OCI-LY7 (cell line): ENCODE results near the gene RASAL1. TPM values are rescaled to one million over a fixed set of nuclear protein-coding genes. Genes with fewer than 3 reads are reported as not detected.

Source experiments
- BruUV-seq: library from RNA; stranded (reverse); fragments of 400-500 nt; replicated peaks from 2 replicates; lab custom pipeline; 2021; lab: Mats Ljungman, UMichigan
- CTCF ChIA-PET: fragments of 300-600 bp; sonication (Branson Sonifier 250); formaldehyde crosslinking; loops from one replicate; lab custom pipeline; 2022; ENCODE audit warnings: antibody characterized with exemption; ENCODE audit not compliant: unreplicated experiment; lab: Charles Lee
- POLR2A ChIA-PET: fragments of 300-600 bp; sonication (Branson Sonifier 250); formaldehyde crosslinking; loops from one replicate; lab custom pipeline; 2022; ENCODE audit warnings: antibody characterized with exemption; lab: Charles Lee
- DNase-seq: peaks from one replicate; pipeline ENCODE4 v3.0.0-alpha.2; 2015; ENCODE audit warnings: low spot score
- H2AFZ ChIP-seq: fragments of 200-600 bp; sonication (generic), shearing (Covaris generic); 2 replicates; pipeline ENCODE4 v1.6.1; 2014; ENCODE audit warnings: mild to moderate bottlenecking, antibody characterized with exemption, low read length, moderate library complexity
- H3K27ac ChIP-seq: fragments of 200-600 bp; sonication (generic); 2 replicates; pipeline ENCODE4 v1.5.1; 2014; ENCODE audit warnings: mixed run types, low read depth, mild to moderate bottlenecking, moderate library complexity, low read length, inconsistent platforms; ENCODE audit not compliant: poor library complexity, severe bottlenecking
- H3K36me3 ChIP-seq: fragments of 200-600 bp; sonication (generic); 2 replicates; pipeline ENCODE4 v1.6.1; 2014; ENCODE audit warnings: mild to moderate bottlenecking, antibody characterized with exemption, low read length, moderate library complexity, mixed read lengths; ENCODE audit not compliant: insufficient read depth
- H3K4me1 ChIP-seq: fragments of 200-600 bp; sonication (generic); 2 replicates; pipeline ENCODE4 v1.5.1; 2014; ENCODE audit warnings: mild to moderate bottlenecking, low read length; ENCODE audit not compliant: insufficient read depth, poor library complexity, severe bottlenecking
- H3K4me2 ChIP-seq: fragments of 200-600 bp; sonication (generic); 2 replicates; pipeline ENCODE4 v1.6.1; 2014; ENCODE audit warnings: mild to moderate bottlenecking, low read length
- H3K4me3 ChIP-seq: fragments of 200-600 bp; sonication (generic); 2 replicates; pipeline ENCODE4 v1.5.1; 2014; ENCODE audit warnings: mild to moderate bottlenecking, low read depth, low read length; ENCODE audit not compliant: poor library complexity, severe bottlenecking
- H3K79me2 ChIP-seq: fragments of 200-600 bp; sonication (generic); 2 replicates; pipeline ENCODE4 v1.6.1; 2016; ENCODE audit warnings: low read depth, mild to moderate bottlenecking, low read length, moderate library complexity, mixed read lengths; ENCODE audit not compliant: insufficient read depth
- H3K9me2 ChIP-seq: fragments of 200-600 bp; sonication (generic); 2 replicates; pipeline ENCODE4 v1.6.1; 2016; ENCODE audit warnings: mild to moderate bottlenecking, low read length, mixed read lengths; ENCODE audit not compliant: insufficient read depth
- H3K9me3 ChIP-seq: fragments of 200-600 bp; sonication (generic); 2 replicates; pipeline ENCODE4 v1.6.1; 2014; ENCODE audit warnings: mild to moderate bottlenecking, mixed run types, low read length, mixed read lengths
- H4K20me1 ChIP-seq: fragments of 200-600 bp; sonication (generic); 2 replicates; pipeline ENCODE4 v1.6.1; 2014; ENCODE audit warnings: mild to moderate bottlenecking, antibody characterized with exemption, low read length, moderate library complexity, mixed read lengths; ENCODE audit not compliant: insufficient read depth
- EZH2phosphoT487 ChIP-seq: fragments of 200-600 bp; sonication (generic); IDR thresholded peaks from 2 replicates; pipeline ENCODE4 v1.6.1; 2018; ENCODE audit warnings: low read depth, borderline replicate concordance, mild to moderate bottlenecking, mixed run types, antibody characterized with exemption, low read length, moderate library complexity, mixed read lengths
- intact Hi-C: fragments of 100-400 bp; cut with micrococcal nuclease; formaldehyde crosslinking; loops from one replicate; pipeline ENCODE4 v1.10.0; 2022; ENCODE audit not compliant: unreplicated experiment
- total RNA-seq, 2 experiments: library from RNA; depleted of rRNA in 1 of 2; stranded (reverse); fragments of >200 nt in 1 of 2; shearing (Covaris generic) in 1 of 2; gene quantifications; 2 replicates each; pipeline ENCODE4 v1.2.3, GENCODE V29; 2014 to 2022
- TF ChIP-seq, protein P1 (sequence below): fragments of 200-600 bp; sonication (generic); conservative IDR thresholded peaks from 2 replicates; pipeline ENCODE4 v1.5.1; 2014; ENCODE audit warnings: mild to moderate bottlenecking, antibody characterized with exemption, low read length, moderate library complexity, mixed read lengths

Gene RASAL1
- total RNA-seq, 2 experiments from 2014 or later, result 74.4 to 89.1 TPM

DNA sequence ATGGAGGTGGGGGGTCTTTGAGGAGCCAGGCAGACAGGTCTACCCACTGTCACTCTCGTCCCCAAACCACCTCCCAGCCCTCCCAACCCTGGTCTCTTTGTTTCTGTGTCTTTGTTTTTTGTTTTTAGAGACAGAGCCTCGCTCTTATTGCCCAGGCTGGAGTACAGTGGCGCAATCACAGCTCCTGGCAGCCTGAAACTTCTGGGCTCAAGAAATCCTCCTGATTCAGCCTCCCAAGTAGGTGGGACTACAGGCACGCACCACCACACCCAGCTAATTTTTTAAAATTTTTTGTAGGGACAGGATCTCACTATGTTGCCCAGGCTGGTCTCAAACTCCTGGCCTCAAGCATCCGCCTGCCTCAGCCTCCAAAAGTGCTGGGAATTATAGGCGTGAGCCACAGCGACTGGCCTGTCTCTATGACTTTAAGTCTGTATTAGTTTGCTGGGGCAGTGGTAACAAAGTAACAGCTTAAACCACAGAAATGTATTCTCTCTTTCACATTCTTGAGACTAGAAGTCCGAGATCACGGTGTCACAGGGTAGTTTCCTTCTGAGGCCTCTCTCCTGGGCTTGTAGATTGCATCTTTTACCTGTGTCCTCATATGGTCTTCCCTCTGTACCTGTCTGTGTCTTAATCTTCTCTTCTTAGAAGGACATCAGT lies 52.9 kb downstream of the RASAL1 start:
- H3K36me3 ChIP-seq, result peaks cover 97% of the 10 kb centered on the region
- TF ChIP-seq, protein P1, sequence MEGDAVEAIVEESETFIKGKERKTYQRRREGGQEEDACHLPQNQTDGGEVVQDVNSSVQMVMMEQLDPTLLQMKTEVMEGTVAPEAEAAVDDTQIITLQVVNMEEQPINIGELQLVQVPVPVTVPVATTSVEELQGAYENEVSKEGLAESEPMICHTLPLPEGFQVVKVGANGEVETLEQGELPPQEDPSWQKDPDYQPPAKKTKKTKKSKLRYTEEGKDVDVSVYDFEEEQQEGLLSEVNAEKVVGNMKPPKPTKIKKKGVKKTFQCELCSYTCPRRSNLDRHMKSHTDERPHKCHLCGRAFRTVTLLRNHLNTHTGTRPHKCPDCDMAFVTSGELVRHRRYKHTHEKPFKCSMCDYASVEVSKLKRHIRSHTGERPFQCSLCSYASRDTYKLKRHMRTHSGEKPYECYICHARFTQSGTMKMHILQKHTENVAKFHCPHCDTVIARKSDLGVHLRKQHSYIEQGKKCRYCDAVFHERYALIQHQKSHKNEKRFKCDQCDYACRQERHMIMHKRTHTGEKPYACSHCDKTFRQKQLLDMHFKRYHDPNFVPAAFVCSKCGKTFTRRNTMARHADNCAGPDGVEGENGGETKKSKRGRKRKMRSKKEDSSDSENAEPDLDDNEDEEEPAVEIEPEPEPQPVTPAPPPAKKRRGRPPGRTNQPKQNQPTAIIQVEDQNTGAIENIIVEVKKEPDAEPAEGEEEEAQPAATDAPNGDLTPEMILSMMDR, result no peak
- no peak for TF ChIP-seq EZH2phosphoT487
- no peak for DNase-seq
- ChIA-PET POLR2A (no interaction called here), CTCF (no interaction called here)
- H3K4me2 ChIP-seq, result no peak overlapping the region
- BruUV-seq, result no TSS peak
- H3K9me3 ChIP-seq, result no peaks in the 10 kb centered on the region
- H4K20me1 ChIP-seq, result no peaks in the 10 kb centered on the region
- H3K9me2 ChIP-seq, result no peaks in the 10 kb centered on the region
- H3K79me2 ChIP-seq, result peaks cover 96% of the 10 kb centered on the region
- intact Hi-C loops, result no loop called here
- H3K4me3 ChIP-seq, result no peak overlapping the region
- H3K4me1 ChIP-seq, result peaks cover 99% of the 10 kb centered on the region
- H3K27ac ChIP-seq, result peak overlapping the region; percentile 97
- no peak overlapping the region for H2AFZ ChIP-seq

DNA sequence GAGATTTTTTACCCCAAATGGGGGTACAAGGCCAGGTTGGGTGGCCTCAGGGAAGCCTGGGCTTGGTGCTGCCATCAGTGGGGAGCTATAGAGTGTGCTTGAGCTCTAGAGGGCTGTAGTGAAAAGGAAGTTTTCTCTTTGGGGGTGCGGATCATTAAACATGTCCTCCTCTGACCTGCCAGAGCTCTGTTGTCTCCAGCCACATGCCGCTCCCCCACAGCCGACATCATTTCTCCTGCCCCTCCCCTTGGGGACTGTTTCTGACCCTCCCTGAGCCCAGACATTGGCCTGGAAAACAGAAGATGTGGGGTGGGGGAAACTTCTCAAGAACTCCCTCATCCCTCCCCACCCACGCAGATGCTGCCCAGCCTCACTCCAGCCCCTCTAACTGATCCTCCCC lies 53.7 kb downstream of the RASAL1 start:
- Histone ChIP-seq H3K4me2 (0 out of 2 replicates have a peak overlapping the region, but pooled peaks have one; percentile 4), H3K9me3 (no peaks in the 10 kb centered on the region), H3K27ac (peak overlapping the region; percentile 97), H3K9me2 (no peaks in the 10 kb centered on the region), H3K4me1 (peaks cover 99% of the 10 kb centered on the region), H4K20me1 (no peaks in the 10 kb centered on the region), H2AFZ (no peak overlapping the region), H3K4me3 (no peak overlapping the region), H3K79me2 (peaks cover 96% of the 10 kb centered on the region), H3K36me3 (peaks cover 97% of the 10 kb centered on the region)
- POLR2A ChIA-PET, result no interaction called here
- DNase-seq, result no peak
- CTCF ChIA-PET, result no interaction called here
- TF ChIP-seq EZH2phosphoT487, result no peak
- TF ChIP-seq, protein P1, result no peak
- intact Hi-C loops, result no loop called here
- no TSS peak for BruUV-seq

DNA sequence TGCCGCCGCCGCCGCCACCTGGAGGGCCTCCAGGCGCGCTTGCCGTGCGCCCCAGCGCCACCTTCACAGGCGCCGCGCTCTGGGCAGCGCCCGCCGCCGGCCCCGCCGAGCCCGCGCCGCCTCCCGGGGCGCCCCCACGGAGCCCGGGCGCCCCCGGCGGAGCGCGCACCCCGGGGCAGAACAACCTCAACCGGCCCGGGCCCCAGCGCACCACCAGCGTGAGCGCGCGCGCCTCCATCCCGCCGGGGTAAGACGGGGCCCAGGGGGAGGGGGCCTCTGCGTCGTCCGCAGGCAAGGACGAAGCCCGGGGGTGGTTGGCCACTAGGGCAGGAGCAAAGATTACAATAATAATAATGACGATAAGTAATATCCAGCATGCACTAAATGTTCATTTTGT lies 57.7 kb downstream of the RASAL1 start:
- Histone ChIP-seq H2AFZ (no peak overlapping the region), H3K79me2 (peaks cover 73% of the 10 kb centered on the region), H3K4me1 (peaks cover 95% of the 10 kb centered on the region), H4K20me1 (no peaks in the 10 kb centered on the region), H3K9me2 (no peaks in the 10 kb centered on the region), H3K27ac (peak overlapping the region; percentile 97), H3K4me3 (peak overlapping the region; percentile 28), H3K36me3 (peaks cover 83% of the 10 kb centered on the region), H3K9me3 (no peaks in the 10 kb centered on the region), H3K4me2 (peak overlapping the region; percentile 70; the same call in 1 of the 2 replicates)
- BruUV-seq, result no TSS peak
- TF ChIP-seq, protein P1, result no peak
- TF ChIP-seq EZH2phosphoT487, result no peak
- CTCF ChIA-PET, result no interaction called here
- intact Hi-C loops, result no loop called here
- DNase-seq, result no peak
- POLR2A ChIA-PET, result interaction anchor here (1.7 kb wide), 1 partner anchor 15 kb away, joined by 6 read pairs; no protein-coding TSS in a partner anchor
